Midbrain (tissue), 1 donor: ENCODE data around the gene CGB3.
"Not testable (repeated sequence)": the region's sequence is repeated elsewhere in the genome, so short reads cannot be mapped to it uniquely, and the experiment has no call there.

ENCODE experiments used
- DNase-seq: peaks from one replicate; lab custom pipeline; 2025; lab: John Stamatoyannopoulos, UW

CGB3 gene

DNA sequence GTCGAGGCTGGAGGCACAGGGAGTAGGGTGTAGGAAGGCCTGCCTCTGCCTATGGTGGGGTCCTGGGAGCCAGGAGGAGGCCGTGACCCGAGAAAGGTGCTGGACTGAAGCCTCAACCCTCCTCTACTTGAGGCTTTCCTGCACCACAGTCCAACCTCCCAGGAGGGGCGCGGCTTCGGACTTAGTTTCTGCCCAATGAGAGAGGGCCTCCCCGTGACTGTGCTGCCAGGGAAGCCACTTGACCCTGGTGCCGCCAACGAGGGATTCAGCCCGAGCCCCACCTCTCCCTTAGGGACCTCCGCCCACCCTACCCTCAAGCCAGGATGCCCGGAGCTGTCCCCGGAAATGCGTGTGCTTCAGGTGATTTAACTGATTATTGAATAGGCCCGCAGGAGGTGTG is at the start of gene CGB3:
TSS of gene CGB3 (minus strand) at position 101 of the 400 bp plus-strand sequence. CDS start 362 bp downstream, outside the sequence.
- DNase-seq = not testable (repeated sequence)

DNA sequence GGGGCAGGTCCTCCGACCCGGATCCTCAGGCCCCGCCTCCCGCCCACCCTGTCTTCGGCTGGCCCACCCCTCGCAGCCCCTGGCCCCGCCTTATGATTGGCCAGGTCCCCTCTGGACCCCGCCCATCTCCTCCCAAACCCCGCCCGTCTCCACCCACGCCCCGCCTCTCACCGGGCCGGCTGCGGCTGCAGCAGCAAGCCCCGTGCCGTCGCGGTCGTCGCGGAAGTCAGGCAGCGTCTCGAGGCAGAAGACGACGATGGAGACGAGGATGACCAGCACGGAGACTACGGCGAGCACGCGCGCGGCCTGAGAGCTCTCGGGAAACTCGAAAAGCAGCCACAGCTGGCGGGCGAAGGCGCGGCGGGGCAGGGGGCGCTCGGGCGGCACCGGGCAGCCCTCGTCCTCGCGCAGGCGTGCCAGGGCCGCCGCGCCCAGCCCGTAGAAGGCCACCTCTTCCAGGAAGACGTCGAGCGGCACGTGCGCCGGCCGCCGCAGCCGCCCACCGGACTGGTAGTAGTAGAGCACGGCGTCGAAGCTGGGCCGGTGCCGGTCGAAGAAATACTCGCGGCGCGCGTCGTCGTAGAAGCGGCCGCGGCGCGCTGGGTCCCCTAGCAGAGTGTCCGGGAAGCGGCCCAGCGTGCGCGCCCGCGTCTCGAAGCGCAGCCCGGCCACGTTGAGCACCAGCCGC is 47.9 kb upstream of the CGB3 start:
- DNase-seq = no peak

DNA sequence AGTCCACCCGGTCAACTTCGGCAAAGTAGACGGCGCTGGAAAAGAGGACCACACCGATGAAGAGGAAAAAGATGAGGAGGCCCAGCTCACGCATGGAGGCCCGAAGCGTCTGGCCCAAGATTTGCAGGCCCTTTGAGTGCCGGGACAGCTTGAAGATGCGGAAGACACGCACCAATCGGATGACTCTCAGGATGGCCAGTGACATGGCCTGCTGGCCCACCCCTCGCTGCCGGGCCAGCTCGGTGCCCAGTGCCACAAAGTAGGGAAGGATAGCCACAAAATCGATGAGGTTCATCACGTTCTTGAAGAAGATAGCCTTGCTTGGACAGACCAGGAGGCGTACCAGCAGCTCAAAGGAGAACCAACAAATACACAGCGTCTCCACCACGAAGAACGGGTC is 46.3 kb upstream of the CGB3 start:
- DNase-seq = no peak

DNA sequence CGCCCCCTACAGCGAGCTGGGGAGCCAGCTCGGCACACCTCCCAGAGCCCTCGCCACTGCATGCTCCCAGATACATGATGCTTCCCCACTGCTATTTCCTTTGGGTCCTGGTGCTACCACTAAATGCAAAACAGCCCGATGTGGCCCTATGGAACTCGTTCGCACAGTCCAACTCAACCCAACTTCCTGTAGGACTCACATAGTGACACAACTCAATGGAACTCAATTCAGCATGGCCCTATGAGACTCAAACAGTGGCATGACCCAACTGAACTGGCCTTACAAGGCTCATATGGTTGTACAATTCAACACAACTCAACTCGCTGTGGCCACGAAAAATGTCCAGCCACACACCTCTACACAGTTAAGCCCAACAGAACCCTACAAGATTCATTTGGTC is 44.9 kb upstream of the CGB3 start:
- DNase-seq = no peak

GRCh38 chr19:49067554-49067953 is 43.4 kb upstream of the CGB3 start:
- DNase-seq = no peak

DNA sequence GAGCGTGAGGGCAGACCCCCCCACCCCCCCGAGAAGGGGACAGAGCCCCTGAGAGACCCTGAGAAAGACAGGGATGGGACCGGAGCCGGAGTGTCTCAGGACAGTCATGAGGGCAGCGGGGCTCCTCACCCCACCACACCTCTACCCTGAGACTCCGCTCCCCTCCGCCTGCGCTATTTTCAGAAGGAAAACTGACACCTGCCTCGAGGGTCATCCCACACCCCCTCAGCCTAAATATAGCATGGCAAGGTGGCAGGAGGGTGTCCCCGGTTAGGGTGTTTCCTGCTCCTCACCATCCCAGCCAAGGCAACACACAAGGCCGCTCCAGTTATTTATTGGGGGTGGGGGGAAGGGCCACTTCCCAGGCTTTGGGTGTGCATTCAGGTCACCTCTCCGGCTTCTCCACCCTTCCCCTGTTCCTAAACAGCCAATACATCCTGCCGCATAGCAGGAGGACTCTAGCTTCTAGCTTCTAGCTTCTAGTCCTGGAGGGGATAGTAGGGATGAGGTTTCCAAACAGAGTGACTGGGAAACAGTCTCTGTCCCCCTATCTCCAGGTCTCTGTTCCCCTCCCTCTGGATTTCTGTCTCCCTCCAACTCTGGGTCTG is 41.9 kb upstream of the CGB3 start:
- DNase-seq = no peak

- no peak for DNase-seq
Observed at GRCh38 chr19:49064768-49065611, 40.9 kb upstream of the CGB3 start, which contains the start of gene NTF4. Gene NTF4 (minus strand): TSS chr19:49064818. CDS start chr19:49061997, 2,821 bp downstream.

GRCh38 chr19:49064029-49064629 is 40.0 kb upstream of the CGB3 start:
- no peak for DNase-seq

DNA sequence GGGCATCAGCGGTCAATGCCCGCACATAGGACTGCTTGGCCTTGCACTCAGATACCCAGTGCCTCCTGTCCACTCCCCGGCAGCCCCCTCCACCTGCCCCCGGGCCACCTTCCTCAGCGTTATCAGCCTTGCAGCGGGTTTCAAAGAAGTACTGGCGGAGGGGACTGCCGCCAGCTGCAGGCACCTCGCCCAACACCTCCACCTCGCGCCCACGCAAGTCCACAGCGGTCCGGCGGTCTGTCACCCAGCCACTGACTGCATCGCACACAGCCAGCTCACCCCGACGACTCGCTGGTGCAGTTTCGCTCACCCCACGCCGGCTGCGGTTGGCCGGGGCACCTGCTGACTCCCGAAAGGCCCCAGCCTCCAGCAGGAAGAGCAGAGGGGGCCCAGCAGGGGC is 37.3 kb upstream of the CGB3 start:
- no peak for DNase-seq

DNA sequence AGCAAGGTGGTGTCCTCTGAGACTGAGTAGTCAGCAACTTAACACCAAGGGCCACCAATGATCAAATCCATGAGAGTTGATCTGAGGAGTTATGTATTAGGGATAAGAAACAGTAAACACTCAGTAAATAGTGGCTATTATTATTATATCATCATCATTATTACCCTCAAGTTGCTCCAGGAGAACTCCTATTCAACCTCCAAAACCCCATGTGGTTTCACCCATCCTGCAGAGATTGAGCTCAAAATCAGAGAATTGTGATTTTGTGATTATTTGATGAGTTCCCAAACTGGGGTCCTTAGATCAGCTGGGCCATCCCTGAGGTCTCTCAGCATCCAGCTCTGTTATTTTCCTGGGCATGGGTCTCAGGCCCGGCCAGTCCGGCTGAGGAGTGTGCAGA is 36.9 kb upstream of the CGB3 start:
- DNase-seq = no peak

DNA sequence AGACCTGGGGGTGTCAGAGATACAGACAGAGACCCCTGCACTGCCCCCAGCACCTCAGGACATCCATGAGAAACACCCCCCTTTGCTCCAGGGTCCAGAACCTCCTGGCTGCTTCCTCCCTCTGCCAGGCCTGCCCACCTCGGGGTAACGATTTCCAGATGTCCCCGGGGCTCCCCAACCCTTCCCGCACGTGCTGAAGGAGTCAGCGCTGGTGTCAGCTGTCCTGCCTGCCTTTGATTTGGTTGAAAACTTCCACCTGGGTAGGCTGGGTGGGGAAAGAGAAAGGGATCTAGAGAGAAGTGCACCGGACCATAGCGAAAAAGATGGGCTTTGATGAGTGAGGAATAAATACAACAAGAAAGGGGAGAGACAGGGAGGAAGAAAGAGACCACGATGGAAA is 34.9 kb upstream of the CGB3 start:
- DNase-seq = no peak

- no peak for DNase-seq
Observed at GRCh38 chr19:49058562-49058961, 34.4 kb upstream of the CGB3 start.

GRCh38 chr19:49057636-49058234 is 33.6 kb upstream of the CGB3 start, which contains the start of gene CGB7:
Gene CGB7 (minus strand): TSS chr19:49057749. CDS start chr19:49055375, 2,374 bp downstream.
- DNase-seq = no peak

DNA sequence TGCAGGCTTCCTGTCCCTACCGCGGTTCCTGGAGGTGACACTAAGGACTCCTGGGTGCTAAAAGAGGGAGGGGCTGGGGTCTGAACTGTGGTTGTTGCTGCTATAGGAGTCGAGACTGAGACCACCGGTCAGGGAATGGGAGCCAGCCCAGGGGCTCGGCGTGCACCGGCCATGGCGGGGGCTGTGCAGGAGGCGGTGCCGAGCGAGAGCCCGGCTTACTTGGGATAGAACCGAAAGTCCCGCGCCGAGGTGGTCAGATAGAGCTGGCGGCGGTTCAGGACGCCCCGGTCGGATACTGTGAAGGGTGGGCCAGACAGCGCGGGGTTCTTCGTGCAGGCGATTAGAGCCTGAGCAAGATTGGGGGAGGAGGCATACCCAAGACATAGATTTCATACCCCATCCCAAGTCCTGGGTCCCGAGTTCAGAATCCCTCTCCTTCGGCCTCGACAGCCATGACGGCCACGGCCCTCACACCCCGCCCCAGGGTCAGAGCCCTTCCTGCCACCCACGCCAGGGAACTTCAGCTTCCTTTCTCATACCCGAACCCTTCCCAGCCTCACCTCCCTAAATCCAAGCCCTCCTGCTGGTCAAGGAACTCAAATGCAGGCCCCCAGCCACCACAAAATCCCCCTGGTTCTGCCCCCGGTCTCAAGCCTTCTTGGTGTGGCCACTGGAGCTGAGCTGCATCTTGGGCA is 32.9 kb upstream of the CGB3 start:
- DNase-seq = not testable (repeated sequence)

DNA sequence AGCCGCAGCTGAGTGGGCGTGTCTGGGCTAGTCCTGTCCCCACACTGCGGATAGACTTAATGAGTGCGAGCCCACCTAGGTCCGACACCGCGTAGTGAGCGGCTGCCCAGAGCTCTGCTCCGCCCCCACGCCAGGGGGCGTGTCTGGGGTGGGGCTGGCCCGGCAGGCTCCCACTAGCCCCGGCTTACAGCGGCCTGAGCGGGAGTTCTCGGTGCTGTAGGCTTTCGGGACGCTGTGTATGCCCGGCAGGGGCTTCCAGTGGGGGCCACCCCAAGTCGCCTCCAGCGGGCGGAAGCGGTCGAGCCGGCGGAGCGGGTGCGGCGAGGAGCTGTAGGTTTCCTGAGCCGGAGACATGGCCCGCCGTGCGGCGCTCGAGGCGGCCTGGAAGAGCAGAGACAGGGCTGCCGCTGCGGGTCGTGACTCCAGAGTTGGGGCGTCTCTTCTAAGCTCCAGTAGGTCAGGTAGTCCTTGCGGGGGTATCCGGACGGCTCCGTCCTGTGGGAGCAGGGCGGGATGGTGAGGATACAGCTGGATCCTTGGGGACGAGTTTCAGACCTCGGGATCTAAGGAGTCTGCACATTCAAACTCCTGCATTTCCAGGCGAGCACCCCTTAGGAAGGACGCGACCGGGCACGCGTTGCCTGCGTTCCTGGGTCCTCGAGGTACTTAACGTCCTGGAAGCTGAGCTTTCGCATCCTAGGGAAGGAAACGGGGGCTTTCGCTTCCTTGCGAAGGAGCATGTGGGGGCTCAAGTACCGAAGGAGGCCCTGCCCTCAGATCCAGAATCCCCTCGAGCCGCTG is 32.2 kb upstream of the CGB3 start:
- DNase-seq = peak; percentile 44

DNA sequence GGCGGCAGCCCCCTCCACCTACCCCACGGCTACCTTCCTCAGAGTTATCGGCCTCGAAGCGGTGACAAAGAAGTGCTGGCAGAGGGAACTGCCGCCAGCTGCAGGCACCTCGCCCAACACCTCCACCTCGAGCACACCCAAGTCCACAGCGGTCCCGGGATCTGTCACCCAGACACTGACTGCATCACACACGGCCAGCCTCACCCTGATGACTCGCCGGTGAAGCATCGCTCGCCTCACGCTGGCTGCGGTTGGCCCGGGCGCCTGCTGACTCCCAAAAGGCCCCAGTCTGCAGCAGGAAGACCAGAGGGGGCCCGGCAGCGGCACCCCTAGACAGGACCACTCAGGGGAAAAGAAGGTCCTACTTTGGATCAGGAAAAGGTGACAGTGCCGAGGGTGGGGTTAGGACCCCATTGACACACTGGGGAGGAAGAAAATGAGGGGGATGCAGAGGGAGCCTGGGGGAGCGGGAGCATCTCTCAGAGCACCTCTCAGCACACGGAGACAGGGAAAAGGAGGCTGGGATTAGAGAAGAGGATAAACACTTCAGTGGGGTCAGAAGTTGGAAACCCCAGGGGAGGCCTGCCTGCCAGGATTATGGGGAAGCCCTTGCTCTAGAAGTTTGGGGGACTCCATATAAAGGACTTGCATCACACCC is 26.4 kb upstream of the CGB3 start:
- not testable (repeated sequence) for DNase-seq

DNA sequence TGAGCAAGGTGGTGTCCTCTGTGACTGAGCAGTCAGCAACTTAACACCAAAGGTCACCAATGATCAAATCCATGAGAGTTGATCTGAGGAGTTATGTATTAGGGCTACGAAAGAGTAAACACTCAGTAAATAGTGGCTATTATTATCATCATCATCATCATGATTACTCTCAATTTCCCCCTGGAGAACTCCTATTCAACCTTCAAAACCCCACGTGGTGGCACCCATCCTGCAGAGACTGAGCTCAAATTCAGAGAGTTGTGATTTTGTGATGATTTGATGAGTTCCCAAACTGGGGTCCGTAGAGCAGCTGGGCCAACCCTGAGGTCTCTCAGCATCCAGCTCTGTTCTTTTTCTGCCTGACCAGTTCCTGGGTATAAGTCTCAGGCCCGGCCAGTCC is 25.7 kb upstream of the CGB3 start:
- not testable (repeated sequence) for DNase-seq

DNA sequence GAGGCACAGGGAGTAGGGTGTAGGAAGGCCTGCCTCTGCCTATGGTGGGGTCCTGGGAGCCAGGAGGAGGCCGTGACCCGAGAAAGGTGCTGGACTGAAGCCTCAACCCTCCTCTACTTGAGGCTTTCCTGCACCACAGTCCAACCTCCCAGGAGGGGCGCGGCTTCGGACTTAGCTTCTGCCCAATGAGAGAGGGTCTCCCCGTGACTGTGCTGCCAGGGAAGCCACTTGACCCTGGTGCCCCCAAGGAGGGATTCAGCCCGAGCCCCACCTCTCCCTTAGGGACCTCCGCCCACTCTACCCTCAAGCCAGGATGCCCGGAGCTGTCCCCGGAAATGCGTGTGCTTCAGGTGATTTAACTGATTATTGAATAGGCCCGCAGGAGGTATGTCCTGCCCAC is 24.9 kb upstream of the CGB3 start, which contains the start of gene CGB8:
TSS of gene CGB8 (minus strand) at position 101 of the 400 bp plus-strand sequence. CDS start 372 bp downstream, outside the sequence.
- not testable (repeated sequence) for DNase-seq

DNA sequence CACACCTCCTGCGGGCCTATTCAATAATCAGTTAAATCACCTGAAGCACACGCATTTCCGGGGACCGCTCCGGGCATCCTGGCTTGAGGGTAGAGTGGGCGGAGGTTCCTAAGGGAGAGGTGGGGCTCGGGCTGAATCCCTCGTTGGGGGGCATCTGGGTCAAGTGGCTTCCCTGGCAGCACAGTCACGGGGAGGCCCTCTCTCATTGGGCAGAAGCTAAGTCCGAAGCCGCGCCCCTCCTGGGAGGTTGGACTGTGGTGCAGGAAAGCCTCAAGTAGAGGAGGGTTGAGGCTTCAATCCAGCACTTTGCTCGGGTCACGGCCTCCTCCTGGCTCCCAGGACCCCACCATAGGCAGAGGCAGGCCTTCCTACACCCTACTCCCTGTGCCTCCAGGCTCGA is 19.4 kb upstream of the CGB3 start, which contains the start of gene CGB5:
TSS of gene CGB5 (plus strand) at position 301 of the 400 bp plus-strand sequence. CDS start 362 bp downstream, outside the sequence.
- not testable (repeated sequence) for DNase-seq
